HepG2 (cell line): ENCODE measurements around the gene RABGGTA. TPM values are rescaled to one million over a fixed set of nuclear protein-coding genes. Genes with fewer than 3 reads are reported as not detected.

Experiments
- CHCHD3 ChIP-seq: sonication (generic); formaldehyde crosslinking; IDR thresholded peaks from 2 replicates; pipeline ENCODE4 v1.8.0; 2022; ENCODE audit warnings: mild to moderate bottlenecking, missing genetic modification reagents, moderate library complexity
- CREM ChIP-seq, 2 experiments: sonication (generic) in 1 of 2; formaldehyde crosslinking in 1 of 2; IDR thresholded peaks; 2 replicates each; pipeline versions ENCODE4 v1.4.0 to v1.6.1; 2016 to 2020; ENCODE audit warnings: antibody characterized with exemption in 1 of 2, mild to moderate bottlenecking in 1 of 2, missing genetic modification reagents in 1 of 2
- FOXM1 ChIP-seq: sonication (generic); formaldehyde crosslinking; IDR thresholded peaks from 2 replicates; pipeline ENCODE4 v1.5.0; 2020; ENCODE audit warnings: missing genetic modification reagents
- GABPA ChIP-seq, 2 experiments: IDR thresholded peaks; 2 replicates each; pipeline ENCODE4 v1.6.1; 2011 to 2016; ENCODE audit warnings: low read depth in 2 of 2, low read length in 1 of 2, missing biosample characterization in 1 of 2, missing genetic modification characterization in 1 of 2
- HES4 ChIP-seq: sonication (generic); formaldehyde crosslinking; IDR thresholded peaks from 2 replicates; pipeline ENCODE4 v1.9.0; 2021; ENCODE audit warnings: mild to moderate bottlenecking, missing genetic modification reagents, borderline replicate concordance
- NRL ChIP-seq: sonication (generic); formaldehyde crosslinking; IDR thresholded peaks from 2 replicates; pipeline ENCODE4 v1.5.0; 2020; ENCODE audit warnings: missing genetic modification reagents, mild to moderate bottlenecking, moderate library complexity, borderline replicate concordance
- SRSF4 ChIP-seq: fragments of 200-400 bp; formaldehyde crosslinking; IDR thresholded peaks from one replicate; pipeline ENCODE4 v1.6.1; 2018; ENCODE audit warnings: mild to moderate bottlenecking, low read depth, low read length, moderate library complexity; ENCODE audit not compliant: poor library complexity, severe bottlenecking
- TARDBP ChIP-seq: sonication (generic); formaldehyde crosslinking; IDR thresholded peaks from 2 replicates; pipeline ENCODE4 v1.8.0; 2022; ENCODE audit warnings: mild to moderate bottlenecking, missing genetic modification reagents
- TFDP1 ChIP-seq: IDR thresholded peaks from 2 replicates; pipeline ENCODE4 v1.6.1; 2016; ENCODE audit warnings: missing compliant biosample characterization, missing genetic modification reagents, borderline replicate concordance
- THRA ChIP-seq: sonication (generic); formaldehyde crosslinking; IDR thresholded peaks from 2 replicates; pipeline ENCODE4 v1.4.0; 2020; ENCODE audit warnings: missing genetic modification reagents, borderline replicate concordance
- ZBTB7A ChIP-seq: sonication (generic); formaldehyde crosslinking; IDR thresholded peaks from 2 replicates; pipeline ENCODE4 v1.8.0; 2022; ENCODE audit warnings: mild to moderate bottlenecking, missing genetic modification reagents
- ZNF614 ChIP-seq: IDR thresholded peaks from 2 replicates; pipeline ENCODE4 v1.6.1; 2018; ENCODE audit warnings: missing biosample characterization, missing genetic modification reagents, inconsistent platforms, borderline replicate concordance
- ZNF720 ChIP-seq: sonication (generic); formaldehyde crosslinking; IDR thresholded peaks from 2 replicates; pipeline ENCODE4 v1.4.0; 2020; ENCODE audit warnings: missing genetic modification reagents
- polyA plus RNA-seq, 8 experiments: library from polyadenylated mRNA; depleted of rRNA in 3 of 8; stranded (reverse) in 7 of 8; unstranded in 1 of 8; fragments of >200 nt; fragmentation: Illumina TruSeq in 4 of 8; extraction: Trizol in 4 of 8; gene quantifications; 2 replicates each; pipeline versions ENCODE4 v1.2.1 to v1.2.3, GENCODE V29; 2011 to 2016; ENCODE audit warnings: low read depth in 4 of 8, missing spikeins in 1 of 8, mixed read lengths in 1 of 8; ENCODE audit not compliant: insufficient read depth in 1 of 8
- total RNA-seq, 5 experiments: library from RNA; depleted of rRNA; stranded (reverse); fragments of >200 nt; fragmentation: Illumina TruSeq; extraction: Trizol; gene quantifications; 2 replicates each; pipeline ENCODE4 v1.2.3, GENCODE V29; 2016; ENCODE audit warnings: low read depth in 1 of 5
- TF ChIP-seq, protein P1 (sequence below): sonication (generic); formaldehyde crosslinking; conservative IDR thresholded peaks from 2 replicates; pipeline ENCODE4 v1.8.0; 2022; ENCODE audit warnings: mild to moderate bottlenecking, moderate library complexity, missing genetic modification reagents
- TF ChIP-seq, protein P2 (sequence below): sonication (generic); formaldehyde crosslinking; IDR thresholded peaks from 2 replicates; pipeline ENCODE4 v1.5.1; 2020; ENCODE audit warnings: mild to moderate bottlenecking, missing genetic modification reagents, borderline replicate concordance
- TF ChIP-seq, protein P3 (sequence below): sonication (generic); formaldehyde crosslinking; IDR thresholded peaks from 2 replicates; pipeline ENCODE4 v1.5.0; 2020; ENCODE audit warnings: missing genetic modification reagents

The RABGGTA gene
- total and polyA plus RNA-seq, 2 of the 13 experiments (the other 11 are each of a cell fraction or from before 2014, with no cell fraction given) = 57.9 to 90.8 TPM

GRCh38 chr14:24297190-24297964 is 26.0 kb upstream of the RABGGTA start (continued):
- TF ChIP-seq, protein P1, sequence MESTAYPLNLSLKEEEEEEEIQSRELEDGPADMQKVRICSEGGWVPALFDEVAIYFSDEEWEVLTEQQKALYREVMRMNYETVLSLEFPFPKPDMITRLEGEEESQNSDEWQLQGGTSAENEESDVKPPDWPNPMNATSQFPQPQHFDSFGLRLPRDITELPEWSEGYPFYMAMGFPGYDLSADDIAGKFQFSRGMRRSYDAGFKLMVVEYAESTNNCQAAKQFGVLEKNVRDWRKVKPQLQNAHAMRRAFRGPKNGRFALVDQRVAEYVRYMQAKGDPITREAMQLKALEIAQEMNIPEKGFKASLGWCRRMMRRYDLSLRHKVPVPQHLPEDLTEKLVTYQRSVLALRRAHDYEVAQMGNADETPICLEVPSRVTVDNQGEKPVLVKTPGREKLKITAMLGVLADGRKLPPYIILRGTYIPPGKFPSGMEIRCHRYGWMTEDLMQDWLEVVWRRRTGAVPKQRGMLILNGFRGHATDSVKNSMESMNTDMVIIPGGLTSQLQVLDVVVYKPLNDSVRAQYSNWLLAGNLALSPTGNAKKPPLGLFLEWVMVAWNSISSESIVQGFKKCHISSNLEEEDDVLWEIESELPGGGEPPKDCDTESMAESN (CRISPR knock-in tag) = 0 out of 2 replicates have a peak, but pooled peaks have one; percentile 42
- TF ChIP-seq ZNF614 (CRISPR knock-in tag) (peak; percentile 84), THRA (CRISPR knock-in tag) (peak; percentile 31; the same call in 1 of the 2 replicates), TARDBP (peak; percentile 2; the same call in 1 of the 2 replicates), NRL (no peak), TFDP1 (peak; percentile 48; the same call in 1 of the 2 replicates), SRSF4 (no peak), FOXM1 (CRISPR knock-in tag) (no peak), CHCHD3 (CRISPR knock-in tag) (no peak), HES4 (CRISPR knock-in tag) (no peak), ZBTB7A (CRISPR knock-in tag) (no peak), CREM (IDR thresholded peaks at IDR 0.05) (no peak), CREM (CRISPR knock-in tag; IDR thresholded peaks at IDR 0.05) (no peak), ZNF720 (CRISPR knock-in tag) (no peak), GABPA (IDR thresholded peaks at IDR 0.05; ENCODE audit: low read depth, low read length) (no peak), GABPA (CRISPR knock-in tag; IDR thresholded peaks at IDR 0.05; ENCODE audit: low read depth) (no peak)
- TF ChIP-seq, protein P2, sequence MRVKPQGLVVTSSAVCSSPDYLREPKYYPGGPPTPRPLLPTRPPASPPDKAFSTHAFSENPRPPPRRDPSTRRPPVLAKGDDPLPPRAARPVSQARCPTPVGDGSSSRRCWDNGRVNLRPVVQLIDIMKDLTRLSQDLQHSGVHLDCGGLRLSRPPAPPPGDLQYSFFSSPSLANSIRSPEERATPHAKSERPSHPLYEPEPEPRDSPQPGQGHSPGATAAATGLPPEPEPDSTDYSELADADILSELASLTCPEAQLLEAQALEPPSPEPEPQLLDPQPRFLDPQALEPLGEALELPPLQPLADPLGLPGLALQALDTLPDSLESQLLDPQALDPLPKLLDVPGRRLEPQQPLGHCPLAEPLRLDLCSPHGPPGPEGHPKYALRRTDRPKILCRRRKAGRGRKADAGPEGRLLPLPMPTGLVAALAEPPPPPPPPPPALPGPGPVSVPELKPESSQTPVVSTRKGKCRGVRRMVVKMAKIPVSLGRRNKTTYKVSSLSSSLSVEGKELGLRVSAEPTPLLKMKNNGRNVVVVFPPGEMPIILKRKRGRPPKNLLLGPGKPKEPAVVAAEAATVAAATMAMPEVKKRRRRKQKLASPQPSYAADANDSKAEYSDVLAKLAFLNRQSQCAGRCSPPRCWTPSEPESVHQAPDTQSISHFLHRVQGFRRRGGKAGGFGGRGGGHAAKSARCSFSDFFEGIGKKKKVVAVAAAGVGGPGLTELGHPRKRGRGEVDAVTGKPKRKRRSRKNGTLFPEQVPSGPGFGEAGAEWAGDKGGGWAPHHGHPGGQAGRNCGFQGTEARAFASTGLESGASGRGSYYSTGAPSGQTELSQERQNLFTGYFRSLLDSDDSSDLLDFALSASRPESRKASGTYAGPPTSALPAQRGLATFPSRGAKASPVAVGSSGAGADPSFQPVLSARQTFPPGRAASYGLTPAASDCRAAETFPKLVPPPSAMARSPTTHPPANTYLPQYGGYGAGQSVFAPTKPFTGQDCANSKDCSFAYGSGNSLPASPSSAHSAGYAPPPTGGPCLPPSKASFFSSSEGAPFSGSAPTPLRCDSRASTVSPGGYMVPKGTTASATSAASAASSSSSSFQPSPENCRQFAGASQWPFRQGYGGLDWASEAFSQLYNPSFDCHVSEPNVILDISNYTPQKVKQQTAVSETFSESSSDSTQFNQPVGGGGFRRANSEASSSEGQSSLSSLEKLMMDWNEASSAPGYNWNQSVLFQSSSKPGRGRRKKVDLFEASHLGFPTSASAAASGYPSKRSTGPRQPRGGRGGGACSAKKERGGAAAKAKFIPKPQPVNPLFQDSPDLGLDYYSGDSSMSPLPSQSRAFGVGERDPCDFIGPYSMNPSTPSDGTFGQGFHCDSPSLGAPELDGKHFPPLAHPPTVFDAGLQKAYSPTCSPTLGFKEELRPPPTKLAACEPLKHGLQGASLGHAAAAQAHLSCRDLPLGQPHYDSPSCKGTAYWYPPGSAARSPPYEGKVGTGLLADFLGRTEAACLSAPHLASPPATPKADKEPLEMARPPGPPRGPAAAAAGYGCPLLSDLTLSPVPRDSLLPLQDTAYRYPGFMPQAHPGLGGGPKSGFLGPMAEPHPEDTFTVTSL = no peak
- TF ChIP-seq, protein P3, sequence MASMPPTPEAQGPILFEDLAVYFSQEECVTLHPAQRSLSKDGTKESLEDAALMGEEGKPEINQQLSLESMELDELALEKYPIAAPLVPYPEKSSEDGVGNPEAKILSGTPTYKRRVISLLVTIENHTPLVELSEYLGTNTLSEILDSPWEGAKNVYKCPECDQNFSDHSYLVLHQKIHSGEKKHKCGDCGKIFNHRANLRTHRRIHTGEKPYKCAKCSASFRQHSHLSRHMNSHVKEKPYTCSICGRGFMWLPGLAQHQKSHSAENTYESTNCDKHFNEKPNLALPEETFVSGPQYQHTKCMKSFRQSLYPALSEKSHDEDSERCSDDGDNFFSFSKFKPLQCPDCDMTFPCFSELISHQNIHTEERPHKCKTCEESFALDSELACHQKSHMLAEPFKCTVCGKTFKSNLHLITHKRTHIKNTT (CRISPR knock-in tag) = no peak
